ENCODE data around the gene ITIH1. TPM values are rescaled to one million over a fixed set of nuclear protein-coding genes. Genes with fewer than 3 reads are reported as not detected.

Gene ITIH1
- total and polyA plus RNA-seq, 9 of the 15 experiments (the other 6 are each of a cell fraction or from before 2014, with no cell fraction given): 0.31 TPM; not detected in 8

GRCh38 chr3:52770496-52771333 lies 6.7 kb upstream of the ITIH1 start, which contains the start of gene NEK4 (continued):
- no peak for TF ChIP-seq ZBTB34 (CRISPR knock-in tag; IDR thresholded peaks at IDR 0.05)
- TF ChIP-seq, protein P1, sequence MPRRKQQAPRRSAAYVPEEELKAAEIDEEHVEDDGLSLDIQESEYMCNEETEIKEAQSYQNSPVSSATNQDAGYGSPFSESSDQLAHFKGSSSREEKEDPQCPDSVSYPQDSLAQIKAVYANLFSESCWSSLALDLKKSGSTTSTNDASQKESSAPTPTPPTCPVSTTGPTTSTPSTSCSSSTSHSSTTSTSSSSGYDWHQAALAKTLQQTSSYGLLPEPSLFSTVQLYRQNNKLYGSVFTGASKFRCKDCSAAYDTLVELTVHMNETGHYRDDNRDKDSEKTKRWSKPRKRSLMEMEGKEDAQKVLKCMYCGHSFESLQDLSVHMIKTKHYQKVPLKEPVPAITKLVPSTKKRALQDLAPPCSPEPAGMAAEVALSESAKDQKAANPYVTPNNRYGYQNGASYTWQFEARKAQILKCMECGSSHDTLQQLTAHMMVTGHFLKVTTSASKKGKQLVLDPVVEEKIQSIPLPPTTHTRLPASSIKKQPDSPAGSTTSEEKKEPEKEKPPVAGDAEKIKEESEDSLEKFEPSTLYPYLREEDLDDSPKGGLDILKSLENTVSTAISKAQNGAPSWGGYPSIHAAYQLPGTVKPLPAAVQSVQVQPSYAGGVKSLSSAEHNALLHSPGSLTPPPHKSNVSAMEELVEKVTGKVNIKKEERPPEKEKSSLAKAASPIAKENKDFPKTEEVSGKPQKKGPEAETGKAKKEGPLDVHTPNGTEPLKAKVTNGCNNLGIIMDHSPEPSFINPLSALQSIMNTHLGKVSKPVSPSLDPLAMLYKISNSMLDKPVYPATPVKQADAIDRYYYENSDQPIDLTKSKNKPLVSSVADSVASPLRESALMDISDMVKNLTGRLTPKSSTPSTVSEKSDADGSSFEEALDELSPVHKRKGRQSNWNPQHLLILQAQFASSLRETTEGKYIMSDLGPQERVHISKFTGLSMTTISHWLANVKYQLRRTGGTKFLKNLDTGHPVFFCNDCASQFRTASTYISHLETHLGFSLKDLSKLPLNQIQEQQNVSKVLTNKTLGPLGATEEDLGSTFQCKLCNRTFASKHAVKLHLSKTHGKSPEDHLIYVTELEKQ (CRISPR knock-in tag; IDR thresholded peaks at IDR 0.05): no peak
- TF ChIP-seq ZNF146 (CRISPR knock-in tag; IDR thresholded peaks at IDR 0.05; ENCODE audit: unreplicated experiment): no peak
- TF ChIP-seq ZNF212 (CRISPR knock-in tag; IDR thresholded peaks at IDR 0.05): no peak
- TF ChIP-seq MAFG (tag; conservative IDR thresholded peaks at IDR 0.05): no peak
- no peak for TF ChIP-seq IFI16 (CRISPR knock-in tag; IDR thresholded peaks at IDR 0.05)
- TF ChIP-seq POLR2B (IDR thresholded peaks at IDR 0.05; ENCODE audit: low read depth, partially characterized antibody): peak; percentile 92
- TF ChIP-seq ZBTB5 (IDR thresholded peaks at IDR 0.05): no peak
- peak; percentile 45 to 79 for TF ChIP-seq MNT (conservative IDR thresholded peaks at IDR 0.05)
- no peak for TF ChIP-seq CTCF (IDR thresholded peaks at IDR 0.05 in 2 of 3, conservative IDR thresholded peaks at IDR 0.05 in 1 of 3; ENCODE audit: insufficient read depth in 2 of 3, low read depth in 1 of 3, low read length in 3 of 3)
